ENCODE results near the gene ATE1. TPM values are rescaled to one million over a fixed set of nuclear protein-coding genes. Genes with fewer than 3 reads are reported as not detected.

ATE1 gene
- polyA plus RNA-seq, 1 experiment = 17.9 TPM

DNA sequence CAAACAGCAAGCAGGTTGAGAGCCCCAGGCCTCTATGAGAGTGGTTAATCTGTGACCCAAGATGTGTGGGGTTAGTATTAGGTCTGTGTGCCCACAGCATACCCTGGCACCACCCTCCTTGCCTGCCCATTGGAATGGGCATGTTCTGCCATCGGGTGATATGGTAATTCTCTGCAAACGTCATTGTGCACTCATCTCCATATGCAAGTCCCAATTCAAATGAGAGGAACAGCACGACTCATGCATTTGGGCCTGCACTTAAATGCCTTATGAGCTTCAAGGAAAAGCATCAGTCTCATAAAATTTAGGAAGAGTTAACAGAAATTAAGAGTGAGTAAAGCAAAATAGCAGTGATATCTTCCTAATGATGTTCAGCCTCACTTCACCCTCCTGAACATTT is 195.7 kb downstream of the ATE1 start:
- CTCF ChIA-PET = interaction anchor here (1.1 to 3.3 kb wide), 6 partner anchors 9 to 790 kb away, joined by 3 to 13 read pairs (median 4); no protein-coding TSS in a partner anchor
- POLR2A ChIA-PET = no interaction called here
- Histone ChIP-seq H3K27me3 (ENCODE audit: control insufficient read depth, insufficient read depth, low read length) (peaks cover 7% of the 10 kb centered on the region), H3K4me3 (ENCODE audit: low read depth, low read length) (no peak overlapping the region), H3K27ac (ENCODE audit: low read depth, low read length) (no peak overlapping the region), H3K9me3 (ENCODE audit: control insufficient read depth, insufficient read depth, low read length) (no peaks in the 10 kb centered on the region)
- no peak for DNase-seq (ENCODE audit: low read depth, low spot score)
- TF ChIP-seq, protein P1, sequence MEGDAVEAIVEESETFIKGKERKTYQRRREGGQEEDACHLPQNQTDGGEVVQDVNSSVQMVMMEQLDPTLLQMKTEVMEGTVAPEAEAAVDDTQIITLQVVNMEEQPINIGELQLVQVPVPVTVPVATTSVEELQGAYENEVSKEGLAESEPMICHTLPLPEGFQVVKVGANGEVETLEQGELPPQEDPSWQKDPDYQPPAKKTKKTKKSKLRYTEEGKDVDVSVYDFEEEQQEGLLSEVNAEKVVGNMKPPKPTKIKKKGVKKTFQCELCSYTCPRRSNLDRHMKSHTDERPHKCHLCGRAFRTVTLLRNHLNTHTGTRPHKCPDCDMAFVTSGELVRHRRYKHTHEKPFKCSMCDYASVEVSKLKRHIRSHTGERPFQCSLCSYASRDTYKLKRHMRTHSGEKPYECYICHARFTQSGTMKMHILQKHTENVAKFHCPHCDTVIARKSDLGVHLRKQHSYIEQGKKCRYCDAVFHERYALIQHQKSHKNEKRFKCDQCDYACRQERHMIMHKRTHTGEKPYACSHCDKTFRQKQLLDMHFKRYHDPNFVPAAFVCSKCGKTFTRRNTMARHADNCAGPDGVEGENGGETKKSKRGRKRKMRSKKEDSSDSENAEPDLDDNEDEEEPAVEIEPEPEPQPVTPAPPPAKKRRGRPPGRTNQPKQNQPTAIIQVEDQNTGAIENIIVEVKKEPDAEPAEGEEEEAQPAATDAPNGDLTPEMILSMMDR (IDR thresholded peaks at IDR 0.05; ENCODE audit: low read depth, low read length) = no peak

DNA sequence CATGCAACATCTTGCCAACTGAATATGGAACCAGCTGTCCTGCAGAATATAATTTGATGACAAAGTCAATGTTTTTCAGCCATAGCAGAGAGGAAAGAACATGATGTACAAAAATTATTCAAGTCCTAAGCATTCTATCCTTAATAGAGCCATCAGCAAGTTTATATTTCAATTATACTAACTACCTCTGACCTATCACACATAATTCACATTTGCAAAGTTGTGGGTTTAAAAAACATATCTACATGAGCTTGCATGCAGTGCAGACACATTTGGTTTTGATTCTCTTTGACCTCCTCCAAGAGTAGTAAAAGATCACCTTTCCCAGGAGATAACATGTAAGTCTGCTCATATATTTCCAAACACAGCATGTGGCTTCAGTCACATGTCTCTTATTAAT is 203.5 kb downstream of the ATE1 start:
- H3K4me3 ChIP-seq (ENCODE audit: low read depth, low read length) = no peak overlapping the region
- H3K27ac ChIP-seq (ENCODE audit: low read depth, low read length) = no peak overlapping the region
- TF ChIP-seq, protein P1 (IDR thresholded peaks at IDR 0.05; ENCODE audit: low read depth, low read length) = no peak
- H3K27me3 ChIP-seq (ENCODE audit: control insufficient read depth, insufficient read depth, low read length) = no peaks in the 10 kb centered on the region
- ChIA-PET POLR2A (no interaction called here), CTCF (interaction anchor here (0.6 to 2.1 kb wide), 2 partner anchors 775 to 777 kb away, joined by 3 to 7 read pairs; no protein-coding TSS in a partner anchor)
- DNase-seq (ENCODE audit: low read depth, low spot score) = no peak
- H3K9me3 ChIP-seq (ENCODE audit: control insufficient read depth, insufficient read depth, low read length) = no peaks in the 10 kb centered on the region; the same call in 1 of the 2 replicates

DNA sequence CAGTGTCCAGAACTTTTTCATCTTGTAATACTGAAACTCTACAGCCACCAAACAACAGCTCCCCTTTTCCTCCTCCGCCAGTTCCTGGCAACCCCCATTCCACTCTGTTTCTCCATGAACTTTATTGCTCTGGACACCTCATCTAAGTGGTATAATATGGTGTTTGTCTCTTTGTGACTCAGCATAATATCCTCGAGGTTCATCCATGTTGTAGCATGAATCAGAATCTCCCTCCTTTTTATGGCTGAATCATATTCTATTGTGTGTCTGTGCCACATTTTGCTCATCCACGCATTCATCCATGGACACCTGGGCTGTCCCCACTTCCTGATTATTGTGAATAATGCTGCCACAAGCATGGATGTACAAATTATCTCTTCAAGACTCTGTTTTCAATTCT is 205.2 kb downstream of the ATE1 start:
- DNase-seq (ENCODE audit: low read depth, low spot score) = no peak
- Histone ChIP-seq H3K27ac (ENCODE audit: low read depth, low read length) (no peak overlapping the region), H3K4me3 (ENCODE audit: low read depth, low read length) (no peak overlapping the region), H3K9me3 (ENCODE audit: control insufficient read depth, insufficient read depth, low read length) (no peaks in the 10 kb centered on the region; the same call in 1 of the 2 replicates), H3K27me3 (ENCODE audit: control insufficient read depth, insufficient read depth, low read length) (no peaks in the 10 kb centered on the region)
- ChIA-PET CTCF (interaction anchor here (2.1 kb wide), 1 partner anchor 774 kb away, joined by 7 read pairs; no protein-coding TSS in a partner anchor), POLR2A (no interaction called here)
- TF ChIP-seq, protein P1 (IDR thresholded peaks at IDR 0.05; ENCODE audit: low read depth, low read length) = no peak

GRCh38 chr10:121721257-121721656 is 206.6 kb downstream of the ATE1 start:
- ChIA-PET CTCF (no interaction called here), POLR2A (no interaction called here)
- DNase-seq (ENCODE audit: low read depth, low spot score) = no peak
- TF ChIP-seq, protein P1 (IDR thresholded peaks at IDR 0.05; ENCODE audit: low read depth, low read length) = no peak
- Histone ChIP-seq H3K27me3 (ENCODE audit: control insufficient read depth, insufficient read depth, low read length) (no peaks in the 10 kb centered on the region), H3K9me3 (ENCODE audit: control insufficient read depth, insufficient read depth, low read length) (no peaks in the 10 kb centered on the region; the same call in 1 of the 2 replicates), H3K4me3 (ENCODE audit: low read depth, low read length) (no peak overlapping the region), H3K27ac (ENCODE audit: low read depth, low read length) (no peak overlapping the region)

GRCh38 chr10:121715969-121716368 is 211.9 kb downstream of the ATE1 start:
- POLR2A ChIA-PET = no interaction called here
- H3K9me3 ChIP-seq (ENCODE audit: control insufficient read depth, insufficient read depth, low read length) = no peaks in the 10 kb centered on the region
- no peak for DNase-seq (ENCODE audit: low read depth, low spot score)
- H3K27ac ChIP-seq (ENCODE audit: low read depth, low read length) = no peak overlapping the region
- H3K27me3 ChIP-seq (ENCODE audit: control insufficient read depth, insufficient read depth, low read length) = no peaks in the 10 kb centered on the region
- TF ChIP-seq, protein P1 (IDR thresholded peaks at IDR 0.05; ENCODE audit: low read depth, low read length) = no peak
- CTCF ChIA-PET = no interaction called here
- H3K4me3 ChIP-seq (ENCODE audit: low read depth, low read length) = no peak overlapping the region
